PC-9 (cell line): ENCODE results near the gene CHST3.

Experiments
- CTCF ChIP-seq: fragments of 200-600 bp; sonication (generic); conservative IDR thresholded peaks from 2 replicates; pipeline ENCODE4 v1.6.1; 2017; ENCODE audit warnings: mixed run types, antibody characterized with exemption, mild to moderate bottlenecking, moderate library complexity
- EZH2 ChIP-seq: fragments of 200-600 bp; sonication (generic); IDR thresholded peaks from 2 replicates; pipeline ENCODE4 v1.8.0; 2017; ENCODE audit warnings: antibody characterized with exemption, low read depth

GRCh38 chr10:72019085-72019876 is 55.1 kb downstream of the CHST3 start:
- TF ChIP-seq CTCF (no peak), EZH2 (no peak)
